H1 (cell line): ENCODE data around the gene LY6G6D. TPM values are rescaled to one million over a fixed set of nuclear protein-coding genes. Genes with fewer than 3 reads are reported as not detected.

Experiments
- HDAC6 ChIP-seq: IDR thresholded peaks from one replicate; pipeline ENCODE4 v1.7.1; 2012; ENCODE audit warnings: low read depth, mild to moderate bottlenecking, inconsistent platforms, low read length, moderate library complexity
- polyA plus RNA-seq, 7 experiments: library from polyadenylated mRNA; depleted of rRNA in 3 of 7; stranded (reverse) in 5 of 7; unstranded in 2 of 7; fragments of >200 nt in 5 of 7; fragments of 200-250 nt in 2 of 7; gene quantifications; 1 replicate in 5 of 7; 2 replicates in 1 of 7; 4 replicates in 1 of 7; pipeline versions ENCODE4 v1.2.1 to v1.2.3, GENCODE V29; 2011 to 2013; ENCODE audit warnings: missing spikeins in 2 of 7, mixed read lengths in 2 of 7
- total RNA-seq: library from RNA; stranded (reverse); fragmentation: NEBNext Ultra II Directional; extraction: Animal tissue kit (Norgen Biotek cat#: 25700); gene quantifications from 2 replicates; pipeline ENCODE4 v1.2.1, GENCODE V29; 2021

Gene LY6G6D
- total and polyA plus RNA-seq, 2 of the 8 experiments (the other 6 are each of a cell fraction or from before 2014, with no cell fraction given) = 1.8 TPM; not detected in 1

DNA sequence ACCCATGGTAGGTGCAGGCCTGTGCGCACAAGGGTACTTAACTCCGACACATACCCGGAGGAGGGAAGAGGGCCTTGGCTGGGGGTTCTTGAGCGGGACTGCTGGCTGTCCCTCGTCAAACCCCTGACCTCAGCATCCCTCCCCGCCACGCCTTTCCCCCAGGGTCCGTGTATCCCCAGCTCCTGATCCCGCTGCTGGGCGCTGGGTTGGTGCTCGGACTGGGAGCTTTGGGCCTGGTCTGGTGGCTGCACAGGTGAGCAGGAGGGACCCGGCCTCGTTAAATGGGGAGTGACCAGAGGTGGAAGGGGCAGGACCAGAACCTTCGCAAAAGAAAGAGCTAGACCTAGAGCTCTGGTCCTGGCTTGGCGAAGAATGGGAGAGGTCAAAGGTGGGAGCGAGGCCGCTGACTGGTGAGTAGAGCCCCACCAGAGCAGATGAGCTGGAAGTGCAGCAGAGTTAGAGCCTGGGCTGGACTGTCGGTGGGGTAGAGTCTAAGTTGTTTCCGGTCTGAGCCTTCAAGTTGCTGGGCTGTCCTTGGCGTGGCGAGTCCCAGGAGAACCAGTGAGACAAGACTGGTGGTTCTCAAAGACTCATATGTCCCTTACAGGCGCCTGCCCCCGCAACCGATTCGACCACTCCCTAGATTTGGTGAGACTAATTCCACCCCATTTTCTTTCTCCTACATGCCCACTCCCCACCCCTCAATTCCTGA lies 9.0 kb downstream of the LY6G6D start (continued):
- no peak for TF ChIP-seq HDAC6
